ENCODE results near the gene CFAP68.

Gene CFAP68

GRCh38 chr11:111855506-111855905 lies 23.8 kb upstream of the CFAP68 start:
- H3K27ac ChIP-seq, result no peak overlapping the region
- CTCF ChIA-PET, result no interaction called here
- POLR2A ChIA-PET (ENCODE audit: low non-redundant PET), result no interaction called here
- no peak for DNase-seq (ENCODE audit: low spot score)
- TF ChIP-seq CTCF (conservative IDR thresholded peaks at IDR 0.05; ENCODE audit: low read depth), result no peak

GRCh38 chr11:111860257-111860656 lies 19.1 kb upstream of the CFAP68 start:
- H3K27ac ChIP-seq, result no peak overlapping the region
- no peak for TF ChIP-seq CTCF (conservative IDR thresholded peaks at IDR 0.05; ENCODE audit: low read depth)
- ChIA-PET POLR2A (ENCODE audit: low non-redundant PET) (no interaction called here), CTCF (no interaction called here)
- no peak for DNase-seq (ENCODE audit: low spot score)

GRCh38 chr11:111870113-111870512 lies 9.2 kb upstream of the CFAP68 start:
- no peak for TF ChIP-seq CTCF (conservative IDR thresholded peaks at IDR 0.05; ENCODE audit: low read depth)
- peak overlapping the region; percentile 37; the same call in 1 of the 2 replicates for H3K27ac ChIP-seq
- no peak for DNase-seq (ENCODE audit: low spot score)
- CTCF ChIA-PET, result interaction anchor here (0.7 to 2.9 kb wide), 5 partner anchors 47 to 751 kb away, joined by 3 to 15 read pairs (median 4); no protein-coding TSS in a partner anchor
- POLR2A ChIA-PET (ENCODE audit: low non-redundant PET), result no interaction called here

GRCh38 chr11:111870522-111870885 lies 8.8 kb upstream of the CFAP68 start:
- TF ChIP-seq CTCF (conservative IDR thresholded peaks at IDR 0.05; ENCODE audit: low read depth), result no peak
- no peak for DNase-seq (ENCODE audit: low spot score)
- ChIA-PET POLR2A (ENCODE audit: low non-redundant PET) (no interaction called here), CTCF (interaction anchor here (0.7 to 2.9 kb wide), 5 partner anchors 47 to 750 kb away, joined by 3 to 15 read pairs (median 4); no protein-coding TSS in a partner anchor)
- peak overlapping the region; percentile 87 for H3K27ac ChIP-seq

GRCh38 chr11:111870886-111871692 lies 8.3 kb upstream of the CFAP68 start, which contains the start of gene ALG9:
Gene ALG9, minus strand, starts transcription at chr11:111871581. Its CDS starts 99 bp downstream, at chr11:111871482.
- CTCF ChIA-PET, result interaction anchor here (0.6 to 2.9 kb wide), 7 partner anchors 11 to 750 kb away, joined by 3 to 15 read pairs (median 5); no protein-coding TSS in a partner anchor
- peak; percentile 67 for DNase-seq (ENCODE audit: low spot score)
- peak within 1 kb of the TSS; percentile 87 for H3K27ac ChIP-seq
- peak; percentile 38 for TF ChIP-seq CTCF (conservative IDR thresholded peaks at IDR 0.05; ENCODE audit: low read depth)
- POLR2A ChIA-PET (ENCODE audit: low non-redundant PET), result no interaction called here

GRCh38 chr11:111871693-111872161 lies 7.6 kb upstream of the CFAP68 start:
- ChIA-PET CTCF (interaction anchor here (0.6 to 2.9 kb wide), 3 partner anchors 10 to 110 kb away, joined by 5 to 15 read pairs (median 5); no protein-coding TSS in a partner anchor), POLR2A (ENCODE audit: low non-redundant PET) (no interaction called here)
- TF ChIP-seq CTCF (conservative IDR thresholded peaks at IDR 0.05; ENCODE audit: low read depth), result no peak
- DNase-seq (ENCODE audit: low spot score), result no peak
- H3K27ac ChIP-seq, result peak overlapping the region; percentile 87
